Measurements from ENCODE around the gene NACC2. TPM values are rescaled to one million over a fixed set of nuclear protein-coding genes. Genes with fewer than 3 reads are reported as not detected.

NACC2 gene
- total and polyA plus RNA-seq, 2 of the 8 experiments (the other 6 are each of a cell fraction or from before 2014, with no cell fraction given) = 8.3 to 14.0 TPM

DNA sequence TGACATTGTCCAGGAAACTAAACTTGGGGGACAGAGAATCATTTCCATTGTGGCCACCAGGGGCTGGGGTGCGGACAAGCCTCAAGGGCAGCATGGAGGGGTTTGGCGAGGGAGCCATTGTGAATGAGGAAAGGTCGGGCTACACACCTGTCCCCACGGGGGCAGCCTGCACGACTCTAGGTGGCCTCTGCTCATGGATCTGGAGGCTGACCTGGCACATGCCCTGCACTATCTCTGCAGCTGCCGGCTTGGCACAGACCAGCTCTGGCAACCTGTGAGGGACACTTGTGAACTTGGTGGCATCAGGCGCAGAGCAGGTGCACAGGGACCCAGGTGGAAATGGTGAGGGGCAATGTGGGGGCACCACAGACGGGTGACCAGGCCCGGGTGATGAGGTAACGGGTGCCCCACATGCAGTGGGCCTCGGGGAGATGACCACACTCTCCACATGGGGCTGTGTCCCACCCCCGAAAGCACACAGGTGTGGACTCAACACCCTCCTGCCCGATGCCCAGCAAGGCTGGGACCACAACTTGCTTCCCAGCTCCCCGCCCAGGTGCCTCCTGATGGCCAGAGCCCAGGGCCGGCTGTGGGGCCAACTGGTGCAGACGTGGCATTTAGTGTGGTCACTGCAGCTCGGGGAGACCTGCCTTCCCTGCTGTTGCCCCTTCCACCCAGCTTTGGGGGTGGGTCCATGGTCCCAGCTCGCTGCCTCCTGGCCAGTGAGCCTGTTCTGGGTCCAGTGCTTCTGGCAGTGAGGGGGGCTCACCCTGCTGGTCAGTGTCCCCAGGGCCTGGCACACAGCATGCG lies 73.0 kb downstream of the NACC2 start:
- peaks cover 0 to 4% of the 10 kb centered on the region in 2 experiments; a peak in 2 of 4 replicates for H3K79me2 ChIP-seq (ENCODE audit: control insufficient read depth in 1 of 2, insufficient read depth in 2 of 2, low read length in 2 of 2)
- peak overlapping the region; percentile 0 for H2BK20ac ChIP-seq (ENCODE audit: low read length)
- H4K8ac ChIP-seq (ENCODE audit: extremely low read depth, insufficient read depth, low read length) = no peak overlapping the region
- 89% methylated on average over 19 of the region's 19 CpGs; no CpG with 5 or more reads in 1 of the 2 experiments for WGBS, 2 experiments (ENCODE audit: extremely low coverage in 1 of 2, insufficient coverage in 1 of 2, insufficient read length in 1 of 2, insufficient replicate concordance in 2 of 2, low coverage in 1 of 2, low lambda C conversion rate in 2 of 2, missing lambda C conversion rate in 1 of 2)
- H2BK120ac ChIP-seq (replicated peaks; ENCODE audit: low read depth, low read length) = no peak overlapping the region
- H3K18ac ChIP-seq (ENCODE audit: extremely low read depth, low read length) = no peak overlapping the region; the same call in 1 of the 2 replicates
- H3K23me2 ChIP-seq (ENCODE audit: low read depth, low read length) = peaks cover 5% of the 10 kb centered on the region; the same call in 1 of the 2 replicates
- peak overlapping the region; percentile 55; the same call in 1 of the 2 replicates for H2BK12ac ChIP-seq (ENCODE audit: low read depth, low read length)
- peak overlapping the region; percentile 56 for H2AK5ac ChIP-seq (ENCODE audit: low read depth, low read length)
- H4K91ac ChIP-seq (replicated peaks; ENCODE audit: insufficient read length, low read length) = no peak overlapping the region
- no peaks in the 10 kb centered on the region; a peak in 1 of 7 replicates for H3K27me3 ChIP-seq (replicated peaks in 1 of 4; ENCODE audit: control insufficient read depth in 3 of 4, extremely low read depth in 1 of 4, insufficient read depth in 3 of 4, low read length in 3 of 4)
- no peak overlapping the region for H2BK5ac ChIP-seq (ENCODE audit: low read depth, low read length)
- H3K4me1 ChIP-seq (replicated peaks in 1 of 4; ENCODE audit: control insufficient read depth in 3 of 4, insufficient read depth in 4 of 4, low read length in 3 of 4) = peaks cover 4 to 27% (median 18%) of the 10 kb centered on the region in 4 experiments
- H3K9ac ChIP-seq (replicated peaks in 1 of 4; ENCODE audit: extremely low read depth in 1 of 4, low read depth in 3 of 4, low read length in 3 of 4) = no peak overlapping the region
- peak overlapping the region; percentile 41 for H3K4ac ChIP-seq (replicated peaks; ENCODE audit: insufficient read length, low read depth, low read length)
- H4K20me1 ChIP-seq (replicated peaks in 1 of 2; ENCODE audit: control insufficient read depth in 1 of 2, insufficient read depth in 2 of 2, low read length in 2 of 2) = peaks cover 0 to 6% of the 10 kb centered on the region in 2 experiments
- no peak overlapping the region for H3K14ac ChIP-seq (ENCODE audit: insufficient read length)
- H3K4me2 ChIP-seq (ENCODE audit: insufficient read depth in 1 of 2, low read depth in 2 of 2, low read length in 2 of 2) = no peak overlapping the region
- H3K23ac ChIP-seq (ENCODE audit: insufficient read length) = no peak overlapping the region
- FAIRE-seq = no peak
- POLR2A ChIA-PET (ENCODE audit: partially characterized antibody) = interaction anchor here (0.6 to 1.3 kb wide), 2 partner anchors 36 to 705 kb away, joined by 3 to 4 read pairs; no protein-coding TSS in a partner anchor
- no peak overlapping the region for H3K56ac ChIP-seq (replicated peaks; ENCODE audit: insufficient read length, low read depth, low read length)
- no peaks in the 10 kb centered on the region for H3K9me3 ChIP-seq (ENCODE audit: insufficient read depth in 2 of 2, low read depth in 1 of 2, low read length in 1 of 2)
- CTCF ChIA-PET (ENCODE audit: partially characterized antibody) = interaction anchor here (1.2 to 1.6 kb wide), 2 partner anchors 30 to 55 kb away, joined by 3 read pairs; no protein-coding TSS in a partner anchor
- DNase-seq (ENCODE audit: low read depth in 1 of 2, low spot score in 2 of 2) = peak in 1 of 2 experiments; percentile 63
- no peak overlapping the region for H3K27ac ChIP-seq (ENCODE audit: low read depth, low read length)
- H2BK15ac ChIP-seq (ENCODE audit: low read length) = peak overlapping the region; percentile 88; the same call in 1 of the 2 replicates
- no peak for TF ChIP-seq HDAC2 (IDR thresholded peaks at IDR 0.05; ENCODE audit: borderline replicate concordance in 1 of 2, low read depth in 2 of 2, low read length in 2 of 2)
- TF ChIP-seq, protein P1, sequence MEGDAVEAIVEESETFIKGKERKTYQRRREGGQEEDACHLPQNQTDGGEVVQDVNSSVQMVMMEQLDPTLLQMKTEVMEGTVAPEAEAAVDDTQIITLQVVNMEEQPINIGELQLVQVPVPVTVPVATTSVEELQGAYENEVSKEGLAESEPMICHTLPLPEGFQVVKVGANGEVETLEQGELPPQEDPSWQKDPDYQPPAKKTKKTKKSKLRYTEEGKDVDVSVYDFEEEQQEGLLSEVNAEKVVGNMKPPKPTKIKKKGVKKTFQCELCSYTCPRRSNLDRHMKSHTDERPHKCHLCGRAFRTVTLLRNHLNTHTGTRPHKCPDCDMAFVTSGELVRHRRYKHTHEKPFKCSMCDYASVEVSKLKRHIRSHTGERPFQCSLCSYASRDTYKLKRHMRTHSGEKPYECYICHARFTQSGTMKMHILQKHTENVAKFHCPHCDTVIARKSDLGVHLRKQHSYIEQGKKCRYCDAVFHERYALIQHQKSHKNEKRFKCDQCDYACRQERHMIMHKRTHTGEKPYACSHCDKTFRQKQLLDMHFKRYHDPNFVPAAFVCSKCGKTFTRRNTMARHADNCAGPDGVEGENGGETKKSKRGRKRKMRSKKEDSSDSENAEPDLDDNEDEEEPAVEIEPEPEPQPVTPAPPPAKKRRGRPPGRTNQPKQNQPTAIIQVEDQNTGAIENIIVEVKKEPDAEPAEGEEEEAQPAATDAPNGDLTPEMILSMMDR (IDR thresholded peaks at IDR 0.05; ENCODE audit: control extremely low read depth in 1 of 3, insufficient read depth in 1 of 3, low read depth in 1 of 3, low read length in 3 of 3) = peak in 2 of 3 experiments; percentile 33 to 51; a peak in 3 of 4 replicates
- no peak for TF ChIP-seq GTF2F1 (IDR thresholded peaks at IDR 0.05; ENCODE audit: borderline replicate concordance, low read depth, low read length)
- TF ChIP-seq RAD21 (IDR thresholded peaks at IDR 0.05 in 1 of 2, conservative IDR thresholded peaks at IDR 0.05 in 1 of 2; ENCODE audit: low read depth in 2 of 2, low read length in 2 of 2) = peak; percentile 14 to 44; a peak in 2 of 4 replicates
- TF ChIP-seq, protein P2, sequence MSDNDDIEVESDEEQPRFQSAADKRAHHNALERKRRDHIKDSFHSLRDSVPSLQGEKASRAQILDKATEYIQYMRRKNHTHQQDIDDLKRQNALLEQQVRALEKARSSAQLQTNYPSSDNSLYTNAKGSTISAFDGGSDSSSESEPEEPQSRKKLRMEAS (IDR thresholded peaks at IDR 0.05) = peak; percentile 42; the same call in 1 of the 2 replicates
- TF ChIP-seq YY1 (IDR thresholded peaks at IDR 0.05; ENCODE audit: low read depth, low read length) = no peak
- no peak overlapping the region for H3K4me3 ChIP-seq (ENCODE audit: extremely low read depth in 1 of 4, insufficient read depth in 2 of 4, low read depth in 3 of 4, low read length in 4 of 4)
- no peak overlapping the region for H2AFZ ChIP-seq (ENCODE audit: low read length)
- no peaks in the 10 kb centered on the region; a peak in 1 of 8 replicates for H3K36me3 ChIP-seq (ENCODE audit: control insufficient read depth in 2 of 4, insufficient read depth in 4 of 4, low read length in 3 of 4)
- H4K5ac ChIP-seq (ENCODE audit: insufficient read length, low read depth, low read length) = no peak overlapping the region
- H3K79me1 ChIP-seq (ENCODE audit: low read depth, low read length) = peaks cover 14% of the 10 kb centered on the region
